C4-2B (cell line): ENCODE results near the gene ZNF549.

Source experiments
- ZFX ChIP-seq: fragments of 450-650 bp; IDR thresholded peaks from 2 replicates; pipeline ENCODE4 v1.6.1; 2017
- TF ChIP-seq, protein P1 (sequence below): fragments of 450-650 bp; conservative IDR thresholded peaks from 2 replicates; pipeline ENCODE4 v1.5.1; 2017; ENCODE audit warnings: mild to moderate bottlenecking

DNA sequence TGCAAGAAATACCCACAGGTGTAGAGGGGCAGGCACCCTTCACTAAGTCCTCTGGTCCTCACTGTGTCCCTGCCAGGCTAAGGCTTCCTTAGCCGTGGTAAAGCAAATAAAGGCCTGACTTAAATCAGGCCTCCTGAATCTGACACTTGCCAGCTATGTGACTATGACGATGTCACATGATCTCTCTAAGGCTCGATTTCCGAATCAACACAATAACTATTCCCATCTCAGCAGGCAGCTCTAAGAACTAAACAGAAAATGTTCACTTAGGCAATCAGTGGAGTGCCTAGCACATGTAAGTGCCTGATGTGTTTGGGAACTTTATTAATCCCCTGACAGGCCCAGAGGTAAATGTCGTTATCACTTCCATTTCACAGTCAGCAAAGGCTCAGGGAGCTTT lies 30.5 kb downstream of the ZNF549 start:
- TF ChIP-seq, protein P1, sequence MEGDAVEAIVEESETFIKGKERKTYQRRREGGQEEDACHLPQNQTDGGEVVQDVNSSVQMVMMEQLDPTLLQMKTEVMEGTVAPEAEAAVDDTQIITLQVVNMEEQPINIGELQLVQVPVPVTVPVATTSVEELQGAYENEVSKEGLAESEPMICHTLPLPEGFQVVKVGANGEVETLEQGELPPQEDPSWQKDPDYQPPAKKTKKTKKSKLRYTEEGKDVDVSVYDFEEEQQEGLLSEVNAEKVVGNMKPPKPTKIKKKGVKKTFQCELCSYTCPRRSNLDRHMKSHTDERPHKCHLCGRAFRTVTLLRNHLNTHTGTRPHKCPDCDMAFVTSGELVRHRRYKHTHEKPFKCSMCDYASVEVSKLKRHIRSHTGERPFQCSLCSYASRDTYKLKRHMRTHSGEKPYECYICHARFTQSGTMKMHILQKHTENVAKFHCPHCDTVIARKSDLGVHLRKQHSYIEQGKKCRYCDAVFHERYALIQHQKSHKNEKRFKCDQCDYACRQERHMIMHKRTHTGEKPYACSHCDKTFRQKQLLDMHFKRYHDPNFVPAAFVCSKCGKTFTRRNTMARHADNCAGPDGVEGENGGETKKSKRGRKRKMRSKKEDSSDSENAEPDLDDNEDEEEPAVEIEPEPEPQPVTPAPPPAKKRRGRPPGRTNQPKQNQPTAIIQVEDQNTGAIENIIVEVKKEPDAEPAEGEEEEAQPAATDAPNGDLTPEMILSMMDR, result no peak
- TF ChIP-seq ZFX, result peak; percentile 13; the same call in 1 of the 2 replicates
